ENCODE measurements around the gene LRRC71. TPM values are rescaled to one million over a fixed set of nuclear protein-coding genes. Genes with fewer than 3 reads are reported as not detected.

Gene LRRC71
- total RNA-seq, 2 donors from 2014 or later, result not detected

DNA sequence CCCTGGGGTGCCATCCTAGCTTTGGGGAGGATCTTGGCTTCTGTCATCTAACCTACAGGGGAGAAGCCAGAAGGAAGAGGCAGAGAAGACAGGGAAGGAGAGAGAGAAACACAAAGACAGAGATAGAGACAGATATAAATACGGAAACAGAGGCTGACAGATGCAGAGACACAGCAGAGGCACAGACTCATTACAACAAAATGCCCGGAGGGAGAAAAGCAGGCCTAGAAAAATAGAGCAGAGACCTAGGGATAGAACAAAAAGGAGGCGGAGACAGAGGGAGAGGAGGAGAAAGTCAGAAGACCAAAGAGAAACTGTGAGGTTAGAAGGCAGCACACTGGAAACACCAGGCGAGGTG, 25.0 kb upstream of the LRRC71 start:
- H3K4me1 Mint-ChIP-seq, result peaks cover 25% of the 10 kb centered on the region
- DNase-seq, result no peak
- no peak overlapping the region for H3K27ac Mint-ChIP-seq
- peaks cover 47% of the 10 kb centered on the region for H3K27me3 Mint-ChIP-seq
- H3K4me3 Mint-ChIP-seq, result peak overlapping the region; percentile 41
- ATAC-seq, result no peak
- no peaks in the 10 kb centered on the region for H3K9me3 ChIP-seq (ENCODE audit: control insufficient read depth, low read length, poor library complexity, severe bottlenecking)
- peaks cover 3% of the 10 kb centered on the region for H3K36me3 Mint-ChIP-seq (ENCODE audit: low read depth)

DNA sequence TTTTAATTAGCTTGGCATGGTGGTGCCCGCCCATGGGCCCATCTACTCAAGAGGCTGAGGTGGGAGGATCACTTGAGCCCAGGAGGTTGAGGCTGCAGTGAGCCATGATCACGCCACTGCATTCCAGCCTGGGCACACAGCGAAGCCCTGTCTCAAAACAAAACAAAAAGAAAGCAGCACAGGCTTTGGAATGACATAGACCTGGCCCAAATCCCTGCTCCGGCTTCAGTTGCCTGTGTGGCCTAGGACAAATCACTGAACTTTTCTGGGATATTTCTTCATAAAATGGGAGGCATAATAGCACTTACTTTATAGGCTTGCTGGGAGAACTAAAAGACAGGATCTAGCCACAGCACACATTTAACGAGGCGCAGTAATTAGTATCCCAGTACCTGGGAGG, 24.5 kb upstream of the LRRC71 start:
- peaks cover 46% of the 10 kb centered on the region for H3K27me3 Mint-ChIP-seq
- peaks cover 3% of the 10 kb centered on the region for H3K36me3 Mint-ChIP-seq (ENCODE audit: low read depth)
- H3K4me1 Mint-ChIP-seq, result peaks cover 24% of the 10 kb centered on the region
- H3K27ac Mint-ChIP-seq, result no peak overlapping the region
- ATAC-seq, result no peak
- no peaks in the 10 kb centered on the region for H3K9me3 ChIP-seq (ENCODE audit: control insufficient read depth, low read length, poor library complexity, severe bottlenecking)
- H3K4me3 Mint-ChIP-seq, result no peak overlapping the region
- no peak for DNase-seq

DNA sequence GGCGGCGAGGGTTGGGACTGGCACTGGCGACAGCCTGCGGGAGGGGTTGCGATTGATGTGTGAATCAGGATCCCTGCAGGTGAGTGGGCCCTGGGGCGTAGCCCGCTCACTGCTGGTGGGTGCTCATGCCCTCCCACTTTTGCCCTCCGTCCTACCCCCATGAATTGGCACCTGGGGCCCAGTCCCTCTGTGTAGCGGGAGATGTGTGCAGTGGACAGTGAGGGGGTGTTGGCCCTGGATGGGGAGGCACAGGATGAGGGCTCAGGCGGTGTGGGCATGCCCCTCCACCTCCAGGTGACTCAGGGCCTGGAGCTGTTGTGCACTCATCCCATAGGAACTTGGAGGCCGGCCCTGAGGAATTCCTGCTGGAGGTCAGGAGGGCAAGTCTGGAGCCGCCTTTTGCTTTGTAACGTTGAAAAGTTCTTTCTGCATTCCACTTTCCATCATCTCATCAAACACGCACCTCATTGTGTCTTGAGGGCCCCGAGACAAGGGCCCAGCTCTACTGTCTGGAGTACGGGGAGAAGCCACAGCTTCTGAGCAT, 23.9 kb upstream of the LRRC71 start:
- ATAC-seq (no peak), DNase-seq (no peak)
- Mint-ChIP-seq H3K4me1 (peaks cover 24% of the 10 kb centered on the region), H3K27ac (no peak overlapping the region), H3K27me3 (peaks cover 50% of the 10 kb centered on the region), H3K4me3 (no peak overlapping the region), H3K36me3 (ENCODE audit: low read depth) (peaks cover 3% of the 10 kb centered on the region)
- no peaks in the 10 kb centered on the region for H3K9me3 ChIP-seq (ENCODE audit: control insufficient read depth, low read length, poor library complexity, severe bottlenecking)

DNA sequence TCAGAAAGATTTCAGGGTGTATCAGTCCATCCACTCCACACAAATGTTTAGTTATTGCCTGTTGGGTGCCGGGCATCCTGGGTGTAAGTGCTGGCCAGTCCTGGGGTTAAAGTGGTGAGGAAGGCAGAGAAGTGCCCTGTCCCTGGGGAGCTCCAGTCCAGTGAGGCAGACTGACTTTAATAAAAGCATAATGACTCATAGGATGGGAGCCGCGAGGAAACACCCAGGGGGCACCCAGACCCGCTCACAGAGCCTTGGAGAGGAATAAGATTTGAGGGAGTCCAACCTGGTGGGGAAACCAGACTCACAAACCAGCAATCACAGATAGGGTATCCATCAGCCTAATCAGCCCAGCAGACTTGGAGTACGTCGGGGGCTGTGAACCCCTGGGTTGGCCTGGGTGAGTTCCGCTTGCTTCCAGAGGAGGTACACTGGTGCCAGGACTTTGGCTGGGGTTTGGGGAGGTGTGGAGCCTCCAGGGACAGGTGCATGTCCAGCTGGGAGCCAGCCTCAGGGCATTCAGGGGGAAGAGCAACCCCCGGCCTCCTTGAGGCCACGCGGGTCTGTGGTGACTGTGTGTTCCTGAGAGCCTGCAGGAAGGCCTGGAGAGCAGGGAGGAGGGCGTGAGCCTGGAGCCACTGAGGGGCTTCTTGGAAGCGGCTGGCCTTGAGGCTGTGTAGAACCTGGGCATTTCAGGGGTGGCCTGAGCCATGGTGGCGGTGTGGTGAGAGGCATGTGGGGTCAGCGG, 23.2 kb upstream of the LRRC71 start:
- DNase-seq, result no peak
- no peaks in the 10 kb centered on the region for H3K9me3 ChIP-seq (ENCODE audit: control insufficient read depth, low read length, poor library complexity, severe bottlenecking)
- H3K4me1 Mint-ChIP-seq, result peaks cover 18% of the 10 kb centered on the region
- H3K36me3 Mint-ChIP-seq (ENCODE audit: low read depth), result peaks cover 3% of the 10 kb centered on the region
- H3K27me3 Mint-ChIP-seq, result peaks cover 57% of the 10 kb centered on the region
- H3K4me3 Mint-ChIP-seq, result no peak overlapping the region
- no peak for ATAC-seq
- no peak overlapping the region for H3K27ac Mint-ChIP-seq

DNA sequence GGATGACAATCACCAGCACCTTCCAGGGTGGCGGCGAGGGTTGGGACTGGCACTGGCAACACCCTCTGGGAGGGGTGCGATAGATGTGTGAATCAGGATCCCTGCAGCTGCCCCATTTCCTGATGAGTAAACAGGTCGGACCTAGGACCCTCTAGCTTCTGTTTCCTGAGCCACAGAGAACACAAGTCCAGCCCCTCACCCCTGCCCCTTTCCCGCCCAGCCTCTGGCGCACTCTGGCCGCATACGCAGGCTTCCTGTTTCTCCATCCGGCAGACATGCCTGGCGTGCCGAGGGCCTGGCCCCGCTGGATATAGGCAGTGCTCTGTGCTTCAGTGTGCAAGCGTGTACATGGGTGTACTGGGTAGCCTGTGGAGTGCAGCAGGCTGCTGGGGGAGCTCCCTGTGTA, 22.3 kb upstream of the LRRC71 start:
- Mint-ChIP-seq H3K4me3 (no peak overlapping the region), H3K27me3 (peaks cover 54% of the 10 kb centered on the region), H3K27ac (no peak overlapping the region), H3K36me3 (ENCODE audit: low read depth) (peaks cover 3% of the 10 kb centered on the region), H3K4me1 (peaks cover 13% of the 10 kb centered on the region)
- no peaks in the 10 kb centered on the region for H3K9me3 ChIP-seq (ENCODE audit: control insufficient read depth, low read length, poor library complexity, severe bottlenecking)
- DNase-seq, result no peak
- no peak for ATAC-seq

DNA sequence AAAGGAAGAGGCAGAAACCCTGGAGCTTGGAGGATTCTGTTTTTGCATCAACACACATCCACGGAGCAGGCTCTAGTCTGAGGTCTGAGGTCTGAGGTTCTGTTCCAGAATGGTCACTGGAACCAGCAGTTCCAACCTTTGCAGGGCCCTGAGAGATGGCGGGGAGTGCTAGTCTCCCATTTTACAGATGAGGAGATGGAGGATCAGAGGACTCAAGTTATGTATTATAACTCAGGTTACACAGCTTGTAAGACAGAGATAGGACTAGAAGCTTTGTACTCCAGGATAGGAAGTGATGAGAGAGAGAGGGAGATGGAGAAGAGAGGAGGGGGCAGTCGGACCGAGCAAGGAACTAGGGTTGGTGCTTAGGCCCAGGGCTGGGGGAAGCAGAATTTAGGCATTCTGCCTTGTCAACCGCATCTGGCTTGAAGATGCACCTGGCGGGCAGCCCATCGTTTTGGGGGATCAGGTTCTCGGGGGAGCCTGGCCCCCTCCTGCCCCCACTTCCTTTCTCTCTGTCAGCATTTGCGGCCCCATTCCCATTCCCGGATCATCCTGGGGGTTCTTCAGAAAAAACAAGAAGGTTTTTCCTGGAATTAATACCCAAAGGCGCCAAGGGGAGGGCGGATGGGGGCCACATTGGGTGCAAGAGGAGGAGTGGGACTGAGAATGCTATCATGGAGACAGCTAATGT, 21.3 kb upstream of the LRRC71 start:
- ATAC-seq, result no peak
- H3K27ac Mint-ChIP-seq, result no peak overlapping the region
- H3K27me3 Mint-ChIP-seq, result peaks cover 53% of the 10 kb centered on the region

DNA sequence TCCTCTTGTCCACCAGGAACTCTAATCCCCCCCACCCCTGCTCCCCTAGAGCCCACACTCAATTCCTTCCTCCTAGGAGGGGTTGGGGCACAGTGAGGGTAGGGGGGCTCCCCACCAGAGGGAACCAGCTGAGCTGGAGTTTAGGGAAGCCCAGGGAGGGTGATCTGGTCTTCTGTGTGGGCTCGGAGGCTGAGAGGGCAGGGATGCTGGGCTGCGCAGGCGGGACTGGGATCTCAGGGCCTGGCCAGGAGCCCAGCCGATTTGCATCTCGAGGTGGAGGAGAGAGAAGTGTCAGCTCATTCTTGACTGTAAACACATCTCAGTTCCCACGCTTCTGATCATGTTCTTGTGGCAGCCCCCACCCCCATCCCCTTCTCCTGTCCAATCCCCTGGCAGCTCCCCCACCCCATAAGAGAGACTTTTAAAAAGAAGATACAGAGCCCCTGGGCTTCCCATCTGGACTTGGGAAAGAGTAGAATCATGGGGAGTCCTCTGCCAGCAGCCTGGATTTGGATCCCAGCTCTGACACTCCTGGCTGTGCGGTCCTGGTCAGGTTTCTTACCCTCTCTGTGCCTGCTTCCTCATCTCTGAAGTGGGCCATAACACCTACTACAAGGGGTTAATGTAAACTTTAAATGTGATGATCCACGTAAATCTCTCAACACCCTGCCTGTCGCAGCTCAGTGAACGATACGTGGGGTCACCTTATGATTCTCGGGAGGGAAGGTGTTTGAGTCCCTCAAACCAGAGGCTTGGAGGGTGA, 20.3 kb upstream of the LRRC71 start:
- ATAC-seq (no peak), DNase-seq (no peak)
- Mint-ChIP-seq H3K4me3 (no peak overlapping the region), H3K27ac (no peak overlapping the region), H3K27me3 (peaks cover 47% of the 10 kb centered on the region), H3K36me3 (ENCODE audit: low read depth) (peaks cover 3% of the 10 kb centered on the region), H3K4me1 (peaks cover 10% of the 10 kb centered on the region)
- H3K9me3 ChIP-seq (ENCODE audit: control insufficient read depth, low read length, poor library complexity, severe bottlenecking), result no peaks in the 10 kb centered on the region

More for the DNA sequence above, 21.3 kb upstream of the LRRC71 start:
- Mint-ChIP-seq H3K36me3 (ENCODE audit: low read depth) (peaks cover 3% of the 10 kb centered on the region), H3K4me1 (peaks cover 13% of the 10 kb centered on the region), H3K4me3 (no peak overlapping the region)
- H3K9me3 ChIP-seq (ENCODE audit: control insufficient read depth, low read length, poor library complexity, severe bottlenecking), result no peaks in the 10 kb centered on the region
- no peak for DNase-seq

DNA sequence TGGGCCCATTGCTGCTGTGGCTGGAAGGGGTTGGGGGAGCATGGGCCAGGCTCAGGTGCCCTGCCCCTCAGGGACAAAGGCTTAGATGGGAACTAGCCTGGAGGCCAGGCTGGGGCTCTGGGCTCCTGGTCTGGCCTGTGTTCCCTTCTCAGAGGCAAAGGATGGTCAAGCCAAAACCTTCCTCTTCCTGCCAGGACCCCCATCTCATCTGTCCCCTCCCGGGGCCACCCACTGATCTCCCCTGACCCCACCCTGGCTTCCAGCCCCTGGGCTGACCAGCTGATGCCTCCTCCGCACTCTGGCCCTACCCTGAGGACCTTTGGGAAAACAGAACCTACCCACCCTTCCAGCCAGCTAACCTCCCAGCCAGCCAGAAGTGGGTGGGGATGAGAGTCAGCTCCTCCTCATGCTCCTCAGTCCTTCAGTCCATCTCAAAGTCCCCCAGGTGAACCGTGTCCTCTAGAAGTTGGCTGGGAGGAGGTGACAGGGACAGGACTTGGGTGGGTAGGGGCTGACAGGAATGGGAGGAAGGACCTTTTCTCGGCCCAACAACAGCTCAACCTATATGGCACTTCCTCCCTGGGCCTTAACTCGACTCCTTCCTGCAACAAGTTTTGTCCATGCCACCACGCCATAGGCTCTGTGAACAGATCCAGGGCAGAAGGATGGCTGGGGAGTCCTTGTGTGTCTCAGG, 19.4 kb upstream of the LRRC71 start:
- H3K9me3 ChIP-seq (ENCODE audit: control insufficient read depth, low read length, poor library complexity, severe bottlenecking), result no peaks in the 10 kb centered on the region
- no peak overlapping the region for H3K27ac Mint-ChIP-seq

DNA sequence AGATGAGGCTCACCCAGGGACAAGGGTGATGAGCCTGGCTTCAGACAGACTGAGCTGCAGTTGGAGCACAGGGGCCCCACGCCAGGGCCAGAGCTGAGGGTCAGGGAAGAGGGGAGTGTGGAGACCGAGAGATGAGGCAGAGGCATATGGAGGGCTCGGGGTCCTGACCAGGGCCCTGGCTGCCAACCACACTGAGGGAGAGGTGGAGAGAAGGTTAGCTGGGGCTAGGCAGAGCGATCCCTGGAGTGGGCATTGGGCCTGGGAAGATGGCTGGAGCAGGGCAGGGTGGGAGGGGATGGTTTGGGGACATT, 18.9 kb upstream of the LRRC71 start:
- Mint-ChIP-seq H3K4me1 (peaks cover 10% of the 10 kb centered on the region), H3K36me3 (ENCODE audit: low read depth) (peaks cover 3% of the 10 kb centered on the region), H3K27me3 (peaks cover 48% of the 10 kb centered on the region), H3K27ac (no peak overlapping the region), H3K4me3 (no peak overlapping the region)
- DNase-seq (no peak), ATAC-seq (no peak)
- H3K9me3 ChIP-seq (ENCODE audit: control insufficient read depth, low read length, poor library complexity, severe bottlenecking), result no peaks in the 10 kb centered on the region

More for the DNA sequence above, 19.4 kb upstream of the LRRC71 start:
- H3K4me1 Mint-ChIP-seq, result peaks cover 10% of the 10 kb centered on the region
- peaks cover 3% of the 10 kb centered on the region for H3K36me3 Mint-ChIP-seq (ENCODE audit: low read depth)
- H3K27me3 Mint-ChIP-seq, result peaks cover 48% of the 10 kb centered on the region
- ATAC-seq (no peak), DNase-seq (no peak)
- H3K4me3 Mint-ChIP-seq, result no peak overlapping the region

DNA sequence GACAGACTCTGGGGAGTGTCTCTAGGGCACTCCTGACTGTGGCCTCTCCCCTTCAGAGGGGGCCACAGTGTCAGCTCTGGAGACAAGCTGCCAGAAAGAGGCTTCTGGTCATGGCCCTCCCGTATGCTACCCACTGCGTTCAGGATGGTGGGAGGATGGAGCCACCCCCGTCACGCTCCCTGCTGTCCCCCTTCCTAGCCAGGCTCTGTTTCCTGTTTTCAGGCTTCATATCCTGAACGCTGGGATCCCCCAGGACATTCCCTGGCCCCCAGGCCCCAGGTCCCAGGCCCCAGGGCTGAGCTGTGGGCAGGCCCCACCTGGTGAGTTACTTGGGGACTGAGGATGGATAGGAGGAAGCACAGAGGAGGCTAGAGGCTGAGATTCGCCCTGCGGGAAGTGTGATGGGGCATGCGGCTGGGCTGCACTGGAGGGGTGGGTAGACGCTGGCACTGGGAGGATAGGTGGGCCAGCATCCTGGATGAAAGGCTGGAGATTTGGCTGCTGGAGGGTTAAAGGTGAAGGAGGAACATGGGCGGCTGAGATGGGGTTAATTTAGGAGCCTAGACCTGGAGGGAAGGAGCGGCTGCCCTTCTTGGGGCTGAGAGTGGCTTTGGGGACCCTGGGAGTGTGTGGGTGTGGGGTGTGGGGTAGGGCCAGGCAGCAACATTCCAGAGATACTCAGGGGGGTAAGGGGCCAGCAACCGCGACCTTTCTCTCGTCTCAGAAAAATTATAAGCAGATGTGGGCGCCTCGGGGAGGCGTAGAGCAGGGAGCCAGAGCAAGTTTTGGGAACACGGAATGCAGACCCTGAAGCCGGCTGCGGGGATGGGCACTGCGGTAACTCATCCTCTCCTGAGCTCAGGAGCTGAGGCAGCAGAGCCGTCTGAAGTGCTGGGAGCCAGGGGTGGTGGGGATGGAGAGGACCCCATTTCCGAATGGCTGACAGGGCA, 18.2 kb upstream of the LRRC71 start:
- Mint-ChIP-seq H3K27ac (no peak overlapping the region), H3K4me1 (peaks cover 15% of the 10 kb centered on the region), H3K27me3 (peaks cover 49% of the 10 kb centered on the region), H3K36me3 (ENCODE audit: low read depth) (peaks cover 6% of the 10 kb centered on the region), H3K4me3 (no peak overlapping the region)
- H3K9me3 ChIP-seq (ENCODE audit: control insufficient read depth, low read length, poor library complexity, severe bottlenecking), result no peaks in the 10 kb centered on the region
- DNase-seq (no peak), ATAC-seq (no peak)

DNA sequence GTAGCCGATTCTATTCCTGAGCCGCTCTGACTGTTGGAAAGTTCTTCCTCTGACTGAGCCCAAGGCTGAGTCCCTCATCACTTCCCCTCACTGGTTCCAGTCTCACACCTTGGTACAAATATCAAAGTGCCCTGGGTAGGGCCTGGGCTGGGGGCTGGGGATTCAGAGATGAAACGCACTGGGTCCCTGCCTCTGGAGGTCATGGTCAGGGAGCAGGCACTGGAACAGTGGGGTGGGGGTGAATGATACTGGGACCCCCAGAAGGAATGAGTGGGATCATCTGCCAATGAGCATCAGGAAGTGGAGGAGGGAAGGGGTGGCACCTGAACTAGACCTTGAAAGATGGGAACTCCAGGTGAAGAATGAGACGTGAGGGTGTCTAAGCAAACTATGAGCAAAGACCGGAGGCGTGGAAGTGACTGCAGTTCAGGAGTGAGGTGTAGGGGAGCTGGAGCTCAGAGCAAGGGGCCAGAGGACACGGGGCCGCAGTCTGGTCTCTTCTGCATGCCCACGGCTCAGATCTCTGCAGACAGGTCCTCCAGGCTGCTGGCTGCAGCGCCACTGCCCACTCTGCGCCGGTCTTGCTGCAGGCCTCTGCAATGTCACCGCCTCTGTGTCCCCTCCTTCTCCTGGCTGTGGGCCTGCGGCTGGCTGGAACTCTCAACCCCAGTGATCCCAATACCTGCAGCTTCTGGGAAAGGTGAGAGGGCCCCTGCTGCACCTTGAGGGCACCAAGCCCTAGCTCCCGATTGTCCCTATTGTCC, 16.9 kb upstream of the LRRC71 start:
- Mint-ChIP-seq H3K27me3 (peaks cover 40% of the 10 kb centered on the region), H3K4me1 (peaks cover 9% of the 10 kb centered on the region), H3K4me3 (no peak overlapping the region), H3K27ac (no peak overlapping the region), H3K36me3 (ENCODE audit: low read depth) (peaks cover 5% of the 10 kb centered on the region)
- H3K9me3 ChIP-seq (ENCODE audit: control insufficient read depth, low read length, poor library complexity, severe bottlenecking), result no peaks in the 10 kb centered on the region
- no peak for ATAC-seq
- DNase-seq, result no peak

Data from T-helper 17 cell (primary cell).